ENCODE data around the gene KIR3DL1.
A peak's percentile ranks its signal among the peaks of the same experiment; 100 is the strongest.
"Not testable (repeated sequence)": the region's sequence is repeated elsewhere in the genome, so short reads cannot be mapped to it uniquely, and the experiment has no call there.

KIR3DL1 gene

GRCh38 chr19:54816251-54816650 lies at the start of gene KIR3DL1:
Gene KIR3DL1, plus strand, starts transcription at chr19:54816468.
- DNase-seq: not testable (repeated sequence)

DNA sequence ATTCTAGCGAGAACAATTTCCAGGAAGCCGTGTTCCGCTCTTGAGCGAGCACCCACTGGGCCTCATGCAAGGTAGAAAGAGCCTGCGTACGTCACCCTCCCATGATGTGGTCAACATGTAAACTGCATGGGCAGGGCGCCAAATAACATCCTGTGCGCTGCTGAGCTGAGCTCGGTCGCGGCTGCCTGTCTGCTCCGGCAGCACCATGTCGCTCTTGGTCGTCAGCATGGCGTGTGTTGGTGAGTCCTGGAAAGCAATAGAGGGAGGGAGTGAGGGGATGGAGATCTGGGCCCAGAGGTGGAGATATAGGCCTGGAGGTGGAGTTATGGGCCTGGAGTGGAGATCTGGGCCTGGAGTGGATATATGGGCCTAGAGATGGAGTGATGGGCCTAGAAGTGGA lies 46.6 kb upstream of the KIR3DL1 start, which contains the start of gene KIR2DL1:
Gene KIR2DL1 (plus strand): TSS at position 148 of the 400 bp plus-strand sequence. CDS start 58 bp downstream, at position 206.
- DNase-seq: not testable (repeated sequence)

- not testable (repeated sequence) for DNase-seq
Measured at GRCh38 chr19:54770511-54770910, 45.8 kb upstream of the KIR3DL1 start.

- DNase-seq: not testable (repeated sequence)
Measured at GRCh38 chr19:54771018-54771960, 45.0 kb upstream of the KIR3DL1 start.

DNA sequence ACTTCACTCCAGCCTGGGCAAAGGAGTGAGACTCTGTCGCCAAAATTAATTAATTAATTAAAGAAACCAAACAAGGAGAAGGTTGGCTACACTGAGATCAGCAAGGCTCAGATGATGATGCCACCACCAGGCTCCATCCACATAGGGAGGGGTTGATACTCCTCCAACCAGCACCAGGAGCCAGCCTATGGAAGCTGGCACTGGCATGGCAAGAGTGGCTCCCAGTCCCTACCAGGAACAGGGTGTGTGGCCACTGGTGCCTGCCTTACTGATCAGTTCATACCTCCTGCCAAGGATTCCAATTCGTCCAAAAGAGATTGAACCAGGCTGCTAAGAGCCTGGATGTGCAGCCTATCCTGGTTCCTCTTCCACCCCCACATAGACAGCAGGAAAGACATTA lies 43.6 kb upstream of the KIR3DL1 start:
- not testable (repeated sequence) for DNase-seq

DNA sequence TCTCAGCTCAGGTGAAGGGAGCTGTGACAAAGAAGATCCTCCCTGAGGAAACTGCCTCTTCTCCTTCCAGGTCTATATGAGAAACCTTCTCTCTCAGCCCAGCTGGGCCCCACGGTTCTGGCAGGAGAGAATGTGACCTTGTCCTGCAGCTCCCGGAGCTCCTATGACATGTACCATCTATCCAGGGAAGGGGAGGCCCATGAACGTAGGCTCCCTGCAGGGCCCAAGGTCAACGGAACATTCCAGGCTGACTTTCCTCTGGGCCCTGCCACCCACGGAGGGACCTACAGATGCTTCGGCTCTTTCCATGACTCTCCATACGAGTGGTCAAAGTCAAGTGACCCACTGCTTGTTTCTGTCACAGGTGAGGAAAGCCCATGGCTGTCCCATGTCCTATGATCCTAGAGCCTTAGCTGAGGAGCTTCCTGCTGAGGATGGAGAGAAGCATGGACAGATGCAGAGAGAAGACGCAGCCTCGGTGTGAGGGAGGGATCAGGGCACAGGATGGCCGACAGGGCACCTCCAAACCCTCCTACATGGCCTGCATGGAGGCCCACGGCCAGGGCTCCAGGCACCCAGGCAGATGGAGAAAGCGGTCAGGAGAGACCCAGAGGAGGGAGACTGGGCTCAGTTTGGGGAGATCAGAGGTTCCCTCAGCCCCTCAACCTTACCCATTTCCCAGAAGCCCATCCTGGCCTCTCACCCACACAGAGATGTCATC lies 41.0 kb upstream of the KIR3DL1 start:
- not testable (repeated sequence) for DNase-seq

DNA sequence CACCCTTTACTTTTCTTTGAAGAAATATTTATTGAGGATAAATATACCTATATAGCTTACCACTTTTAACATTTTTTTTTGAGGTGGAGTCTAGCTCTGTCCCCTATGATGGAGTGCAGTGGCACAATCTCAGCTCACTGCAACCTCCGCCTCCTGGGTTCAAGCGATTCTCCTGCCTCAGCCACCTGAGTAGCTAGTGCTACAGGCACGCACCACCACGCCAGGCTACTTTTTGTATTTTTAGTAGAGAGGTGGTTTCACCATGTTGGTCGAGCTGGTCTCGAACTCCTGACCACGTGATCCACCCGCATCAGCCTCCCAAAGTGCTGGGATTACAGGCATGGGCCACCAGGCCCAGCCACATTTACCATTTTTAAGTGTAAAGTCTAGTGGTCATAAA lies 40.4 kb upstream of the KIR3DL1 start:
- DNase-seq: not testable (repeated sequence)

DNA sequence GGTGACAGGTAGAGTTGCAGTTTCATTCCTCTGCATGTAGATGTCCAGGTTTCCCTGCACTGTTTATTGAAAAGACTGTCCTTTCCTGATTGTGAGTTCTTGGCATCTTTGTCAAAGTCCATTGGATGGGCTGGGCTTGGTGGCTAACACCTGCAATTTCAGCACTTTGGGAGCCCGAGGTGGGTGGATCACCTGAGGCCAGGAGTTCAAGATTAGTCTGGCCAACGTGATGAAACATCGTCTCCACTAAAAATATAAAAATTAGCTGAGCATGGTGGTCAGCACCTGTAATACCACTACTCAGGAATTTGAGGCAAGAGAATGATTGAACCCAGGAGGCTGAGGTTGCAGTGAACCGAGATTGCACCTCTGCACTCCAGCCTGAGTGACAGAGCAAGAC lies 38.4 kb upstream of the KIR3DL1 start:
- not testable (repeated sequence) for DNase-seq

DNA sequence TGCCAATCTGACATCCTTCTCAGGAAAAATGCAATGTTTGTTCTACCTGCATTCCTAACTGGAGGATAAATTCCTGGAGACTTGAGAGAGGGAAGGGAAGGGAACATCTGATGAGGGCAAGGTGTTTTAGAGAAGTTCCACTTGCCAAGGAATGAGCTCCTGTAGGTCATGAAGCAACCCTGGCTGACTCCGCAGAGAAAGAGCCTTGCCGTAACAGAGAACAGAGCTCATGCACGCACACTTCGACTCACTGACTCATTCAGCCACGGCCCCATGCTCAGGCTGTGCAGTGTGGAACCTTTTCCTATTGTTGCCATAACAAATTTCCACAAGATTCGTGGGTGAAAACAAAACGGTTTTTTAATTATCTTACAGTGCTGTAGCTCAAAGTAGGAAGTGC lies 37.4 kb upstream of the KIR3DL1 start:
- DNase-seq: not testable (repeated sequence)

DNA sequence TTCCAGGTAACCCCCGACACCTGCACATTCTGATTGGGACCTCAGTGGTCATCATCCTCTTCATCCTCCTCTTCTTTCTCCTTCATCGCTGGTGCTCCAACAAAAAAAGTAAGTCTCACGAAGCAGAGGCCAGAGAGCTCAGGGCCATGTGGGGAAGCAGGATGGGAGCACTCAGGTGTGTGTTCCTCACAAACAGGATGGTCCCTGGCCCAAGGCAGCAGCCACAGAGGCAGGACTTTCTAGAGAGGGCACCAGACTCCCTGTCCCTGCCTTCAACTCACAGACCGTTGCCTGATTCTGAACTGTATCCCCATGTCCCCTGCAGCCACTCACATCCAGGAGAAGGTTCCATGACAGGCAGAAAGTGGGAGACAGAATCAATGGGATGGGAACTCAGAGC lies 33.4 kb upstream of the KIR3DL1 start:
- not testable (repeated sequence) for DNase-seq

- peak; percentile 16 for DNase-seq
Measured at GRCh38 chr19:54786091-54786723, 30.1 kb upstream of the KIR3DL1 start.

DNA sequence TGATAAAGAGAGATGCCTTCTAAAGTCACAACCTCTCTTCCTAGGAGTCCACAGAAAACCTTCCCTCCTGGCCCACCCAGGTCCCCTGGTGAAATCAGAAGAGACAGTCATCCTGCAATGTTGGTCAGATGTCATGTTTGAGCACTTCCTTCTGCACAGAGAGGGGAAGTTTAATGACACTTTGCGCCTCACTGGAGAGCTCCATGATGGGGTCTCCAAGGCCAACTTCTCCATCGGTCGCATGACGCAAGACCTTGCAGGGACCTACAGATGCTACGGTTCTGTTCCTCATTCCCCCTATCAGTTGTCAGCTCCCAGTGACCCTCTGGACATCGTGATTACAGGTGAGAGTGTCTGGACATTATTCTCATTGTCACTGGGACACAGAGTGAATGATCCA lies 28.1 kb upstream of the KIR3DL1 start:
- not testable (repeated sequence) for DNase-seq

GRCh38 chr19:54790711-54791110 lies 25.6 kb upstream of the KIR3DL1 start:
- no peak for DNase-seq

GRCh38 chr19:54791476-54791875 lies 24.8 kb upstream of the KIR3DL1 start:
- DNase-seq: no peak

DNA sequence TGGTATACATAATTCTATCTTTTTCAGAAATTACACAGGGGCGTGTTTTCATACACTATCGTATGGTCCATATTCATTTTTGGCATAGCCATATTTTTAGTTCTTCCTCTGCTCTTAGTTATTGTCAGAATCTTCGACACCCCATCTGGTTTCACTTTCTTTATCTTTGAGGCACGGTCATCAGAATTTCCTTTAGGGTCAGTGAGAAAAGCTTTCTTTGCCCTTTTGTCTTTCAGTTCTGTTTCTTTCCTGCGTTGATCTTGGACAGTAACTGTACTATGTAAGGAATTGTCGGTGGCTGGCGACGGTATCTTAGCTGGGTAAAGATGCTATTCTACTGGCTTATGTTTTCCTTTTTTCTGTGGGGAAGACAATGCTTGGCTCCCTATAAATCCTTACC lies 23.5 kb upstream of the KIR3DL1 start:
- no peak for DNase-seq

DNA sequence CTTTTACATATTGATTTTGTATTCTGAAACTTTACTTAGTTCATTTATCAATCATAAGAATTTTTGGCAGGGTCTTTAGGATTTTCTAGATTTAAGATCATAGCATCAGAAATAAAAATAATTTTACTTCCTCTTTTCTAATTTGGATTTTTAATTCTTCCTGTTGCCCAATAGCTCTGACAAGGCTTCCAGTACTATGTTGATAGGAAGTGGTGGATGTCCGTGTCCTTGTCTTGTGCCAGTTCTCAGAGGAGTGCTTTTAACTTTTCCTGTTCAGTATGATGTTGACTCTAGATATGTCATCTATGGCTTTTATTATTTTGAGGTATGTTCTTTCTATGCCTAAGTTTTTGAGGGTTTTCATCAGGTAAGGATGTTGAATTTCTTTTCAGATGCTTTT lies 20.5 kb upstream of the KIR3DL1 start:
- no peak for DNase-seq

- no peak for DNase-seq
Measured at GRCh38 chr19:54803410-54803809, 12.9 kb upstream of the KIR3DL1 start, which contains the start of gene KIR2DL4. Gene KIR2DL4, plus strand, starts transcription at chr19:54803610. Its CDS starts 42 bp downstream, at chr19:54803652.

DNA sequence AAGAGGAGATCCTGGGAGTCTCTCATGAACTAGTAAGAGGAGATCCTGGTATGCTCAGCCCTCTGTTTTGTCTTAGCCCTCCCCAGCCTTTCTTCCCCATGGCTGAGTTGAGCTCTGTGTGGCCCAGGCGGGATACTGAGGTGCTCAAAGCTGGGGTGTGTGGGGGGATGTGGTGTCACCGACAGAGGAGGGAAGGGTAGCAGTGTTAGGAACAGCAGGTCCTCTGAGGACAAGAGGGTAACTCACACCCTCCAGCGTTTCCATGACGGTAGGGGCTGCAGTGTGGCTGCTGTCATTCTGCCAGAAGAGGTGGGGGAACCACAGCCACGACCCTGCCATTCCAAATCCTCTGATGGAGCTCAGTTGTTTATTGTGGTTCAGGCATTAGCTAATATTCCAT lies 12.2 kb upstream of the KIR3DL1 start:
- DNase-seq: no peak

DNA sequence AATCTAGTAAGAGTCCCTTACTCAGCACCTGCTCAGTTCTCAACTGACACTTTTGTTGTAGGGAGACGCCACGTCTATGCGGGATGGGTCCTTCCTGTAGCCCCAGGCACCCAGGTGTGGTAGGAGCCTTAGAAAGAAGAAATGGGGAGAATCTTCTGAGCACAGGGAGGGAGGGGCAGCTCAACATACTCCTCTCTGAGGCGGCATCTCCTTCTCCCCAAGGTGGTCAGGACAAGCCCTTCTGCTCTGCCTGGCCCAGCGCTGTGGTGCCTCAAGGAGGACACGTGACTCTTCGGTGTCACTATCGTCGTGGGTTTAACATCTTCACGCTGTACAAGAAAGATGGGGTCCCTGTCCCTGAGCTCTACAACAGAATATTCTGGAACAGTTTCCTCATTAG lies 11.7 kb upstream of the KIR3DL1 start:
- no peak for DNase-seq

- DNase-seq: no peak
Measured at GRCh38 chr19:54805665-54806515, 10.4 kb upstream of the KIR3DL1 start.

- DNase-seq: no peak
Measured at GRCh38 chr19:54806516-54806838, 9.8 kb upstream of the KIR3DL1 start.

DNA sequence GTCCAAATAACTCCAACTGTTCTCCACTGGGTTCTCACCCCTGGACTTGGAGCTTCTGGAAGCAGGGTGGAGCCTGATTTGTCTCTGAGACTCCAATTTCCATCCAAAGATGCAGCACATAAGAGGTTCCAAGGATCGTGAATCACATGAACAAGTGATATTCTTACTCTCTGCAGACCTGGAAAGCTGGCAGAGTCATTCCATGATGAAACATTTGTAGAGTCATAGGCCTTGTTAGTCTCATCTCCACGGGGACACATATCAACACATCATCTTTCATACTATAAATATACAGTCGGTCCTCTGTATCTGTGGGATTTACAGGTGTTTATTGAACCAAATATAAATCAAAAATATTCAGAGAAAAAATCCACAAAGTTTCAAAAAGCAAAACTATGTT lies 1.7 kb upstream of the KIR3DL1 start:
- DNase-seq: not testable (repeated sequence)
